Measurements from ENCODE around the gene ICAM3.

- TF ChIP-seq GATA2 (IDR thresholded peaks at IDR 0.05; ENCODE audit: low read depth, low read length) = no peak
- no peak for TF ChIP-seq GATA3 (IDR thresholded peaks at IDR 0.05; ENCODE audit: low read depth, low read length)
These were observed 28.8 kb upstream of the ICAM3 start for GRCh38 chr19:10368101-10368803.

All from SH-SY5Y (cell line).